Fibroblast of gingiva (primary cell): ENCODE measurements around the gene LSM14A.
"Not testable (repeated sequence)": the region's sequence is repeated elsewhere in the genome, so short reads cannot be mapped to it uniquely, and the experiment has no call there.

ENCODE experiments used
- DNase-seq: peaks from one replicate; pipeline ENCODE4 v3.0.0-alpha.2; 2011; ENCODE audit warnings: low read depth

The LSM14A gene

DNA sequence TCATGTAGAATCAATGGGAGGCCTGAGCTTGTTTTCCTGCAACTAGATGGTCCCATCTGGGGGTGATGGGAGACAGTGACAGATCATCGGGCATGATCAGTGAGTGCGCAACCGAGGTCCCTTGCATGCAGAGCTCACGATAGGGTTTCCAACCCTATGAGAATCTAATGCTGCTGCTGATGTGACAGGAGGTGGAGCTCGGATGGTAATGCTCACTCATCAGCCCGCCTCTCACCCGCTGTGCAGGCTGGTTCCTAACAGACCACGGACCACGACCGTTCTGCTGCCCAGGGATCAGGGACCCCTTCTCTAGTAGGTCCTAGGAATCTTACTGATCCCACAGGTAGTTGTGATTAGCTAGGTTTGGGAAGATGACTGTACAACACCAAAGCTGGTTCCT lies 58.5 kb downstream of the LSM14A start:
- DNase-seq = no peak

DNA sequence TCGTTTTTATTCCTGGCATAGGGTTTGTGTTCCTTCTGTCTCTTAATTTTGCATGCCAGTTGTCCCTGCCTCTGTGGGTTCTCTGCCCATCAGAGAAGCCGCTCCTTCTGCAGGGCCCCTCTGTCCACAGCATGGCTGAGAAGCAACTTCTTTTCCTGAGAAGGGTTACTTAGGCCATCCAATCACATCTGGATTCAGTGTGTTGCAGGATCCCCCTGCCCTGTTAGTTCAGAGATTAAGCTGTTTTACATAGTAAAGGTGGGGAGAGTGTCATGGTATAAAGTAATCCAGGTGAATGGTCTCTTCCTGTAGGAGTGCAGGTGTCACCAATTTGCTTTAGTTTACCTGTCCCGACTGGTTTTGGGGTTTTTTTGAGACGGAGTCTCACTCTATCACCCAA lies 59.1 kb downstream of the LSM14A start:
- no peak for DNase-seq

DNA sequence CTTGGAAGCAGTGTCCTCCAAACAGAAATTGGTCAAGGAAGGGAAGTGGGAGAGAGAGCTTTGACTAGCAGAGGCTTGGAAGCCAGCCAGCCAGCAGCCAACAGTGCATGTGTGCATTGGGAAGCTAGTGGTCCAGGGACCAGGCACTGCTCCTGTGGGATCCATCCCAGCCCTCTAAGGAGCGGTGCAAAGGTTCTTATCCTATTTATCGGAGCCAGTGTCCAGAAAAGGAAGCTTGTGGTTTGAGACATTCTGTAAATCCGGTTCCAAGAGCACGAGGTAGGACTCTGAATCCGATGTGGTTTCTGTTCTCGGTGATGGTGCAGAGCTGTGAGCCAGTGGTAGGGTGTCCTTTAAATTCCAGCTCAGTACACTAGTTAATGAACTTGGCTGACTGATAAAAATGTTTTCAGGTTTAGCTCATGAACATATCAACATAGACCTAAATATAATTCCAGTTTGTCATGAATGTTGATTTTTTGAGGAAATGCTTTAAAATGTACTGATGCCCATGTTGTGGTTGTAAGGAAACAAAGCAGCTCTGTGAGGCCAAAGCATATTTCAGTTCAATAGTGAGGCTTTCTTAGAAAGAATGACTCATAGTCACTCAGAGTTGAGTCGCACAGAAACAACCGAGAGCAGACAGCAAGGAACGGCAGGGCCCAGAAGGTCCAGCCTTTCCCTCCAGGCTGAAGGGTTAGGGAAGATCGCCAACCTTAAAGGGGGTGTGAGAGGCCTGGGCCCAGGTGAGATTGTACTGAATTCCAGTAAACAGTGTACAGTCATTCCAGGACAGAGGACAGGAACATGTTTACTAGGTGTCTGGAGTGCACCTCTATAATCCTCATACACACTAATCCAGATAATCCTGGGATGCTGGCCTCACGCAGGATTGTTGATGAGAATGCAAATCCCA lies 60.5 kb downstream of the LSM14A start:
- peak; percentile 83 for DNase-seq

DNA sequence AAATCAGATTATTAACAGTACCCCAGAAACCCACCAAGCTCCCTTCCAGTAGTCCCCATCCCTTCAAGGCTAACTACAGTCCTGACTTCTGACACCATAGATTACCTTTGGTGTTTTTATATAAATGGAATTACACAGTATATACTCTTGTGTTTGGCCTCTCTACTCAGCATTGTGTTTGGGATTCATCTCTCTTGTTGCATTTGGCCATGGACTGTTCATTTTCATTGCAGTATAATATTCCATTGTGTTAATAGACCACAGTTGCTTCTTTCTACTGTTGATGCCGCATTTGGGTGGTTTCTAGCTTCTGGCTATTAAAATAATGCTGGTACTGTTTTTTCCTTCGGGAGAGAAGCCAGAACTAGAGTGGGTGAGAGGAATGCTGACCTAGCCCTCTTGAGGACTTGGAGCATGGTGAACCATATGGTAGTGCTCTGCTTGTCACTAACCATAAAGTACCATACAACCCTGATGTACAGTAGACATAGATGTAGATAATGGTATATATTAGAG lies 63.2 kb downstream of the LSM14A start:
- DNase-seq = no peak

DNA sequence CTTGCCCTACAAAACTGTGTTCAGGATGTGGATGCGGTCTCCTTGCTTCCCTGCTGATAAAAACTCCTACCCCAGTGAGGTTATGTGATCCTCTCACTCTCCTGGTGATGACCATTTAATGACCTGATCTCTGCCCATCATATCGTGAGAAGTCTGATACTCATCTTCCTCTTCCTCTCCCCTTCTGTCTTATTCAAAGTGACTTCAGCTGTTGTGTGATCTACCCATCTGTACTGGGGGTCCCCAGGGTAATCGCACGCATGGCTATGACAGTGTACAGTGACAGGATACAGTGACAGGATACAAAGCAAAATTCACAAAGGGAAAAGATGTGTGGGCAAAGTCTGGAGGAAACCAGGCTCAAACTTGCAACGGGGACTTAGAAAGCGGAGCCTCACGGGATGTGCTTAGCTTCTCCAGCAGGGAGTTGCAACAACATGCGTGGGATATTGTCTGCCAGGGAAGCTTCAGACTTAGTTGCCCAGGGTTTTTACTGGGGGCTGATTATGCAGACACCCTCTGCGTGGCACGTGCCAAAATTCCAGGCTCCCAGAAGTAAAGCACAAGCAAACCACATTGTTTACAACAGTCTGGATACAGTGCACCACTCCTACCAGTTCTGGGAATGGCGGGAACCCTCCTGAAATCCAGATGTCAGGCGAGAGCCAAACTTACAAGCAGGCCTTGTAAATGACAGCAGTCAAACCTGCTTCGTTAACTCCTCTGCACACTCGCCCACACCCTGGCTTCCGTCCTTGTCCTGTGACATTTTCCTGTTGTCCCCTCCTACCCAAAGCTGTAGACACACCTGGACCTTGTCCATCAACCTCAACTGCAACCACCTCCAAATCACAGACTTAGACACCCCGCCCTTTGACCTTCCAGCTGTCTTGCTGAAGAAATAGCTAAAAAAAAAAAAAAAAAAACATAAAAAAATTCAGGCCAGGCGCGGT lies 64.0 kb downstream of the LSM14A start:
- DNase-seq = peak; percentile 87

DNA sequence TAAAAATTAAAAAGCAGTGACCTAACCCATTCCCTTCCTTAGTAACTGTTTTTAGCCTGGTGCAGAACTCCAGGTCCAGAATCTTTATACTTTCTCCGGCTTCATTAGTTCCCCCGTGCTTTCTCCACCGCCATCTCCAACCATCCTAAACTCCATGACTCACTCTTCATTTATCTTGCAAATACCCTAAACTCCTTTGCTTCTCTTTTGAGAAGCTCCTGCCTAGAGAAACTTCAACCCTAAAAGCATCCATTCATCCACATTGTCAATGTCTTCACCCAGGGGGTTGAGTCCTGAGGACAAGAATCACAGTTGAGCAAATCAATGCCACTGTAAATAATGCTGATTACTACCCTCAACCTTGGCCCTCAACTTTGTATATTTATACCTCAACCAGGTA lies 65.0 kb downstream of the LSM14A start:
- DNase-seq = no peak

DNA sequence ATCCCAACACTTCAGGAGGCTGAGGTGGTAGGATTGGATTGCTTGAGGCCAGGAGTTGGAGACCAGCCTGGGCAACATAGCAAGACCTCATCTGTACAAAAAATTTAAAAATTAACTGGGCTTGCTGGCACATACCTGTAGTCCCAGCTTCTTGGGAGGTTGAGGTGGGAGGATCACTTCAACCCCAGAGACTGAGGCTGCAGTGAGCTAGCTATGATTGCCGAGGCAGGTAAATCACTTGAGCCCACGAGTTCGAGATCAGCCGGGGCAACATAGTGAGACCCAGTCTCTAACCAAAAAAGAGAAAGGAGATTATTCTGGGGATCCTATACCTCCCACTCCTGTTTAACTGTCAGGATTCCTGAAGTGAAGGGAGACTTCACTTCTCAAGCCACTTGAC lies 65.6 kb downstream of the LSM14A start:
- no peak for DNase-seq

DNA sequence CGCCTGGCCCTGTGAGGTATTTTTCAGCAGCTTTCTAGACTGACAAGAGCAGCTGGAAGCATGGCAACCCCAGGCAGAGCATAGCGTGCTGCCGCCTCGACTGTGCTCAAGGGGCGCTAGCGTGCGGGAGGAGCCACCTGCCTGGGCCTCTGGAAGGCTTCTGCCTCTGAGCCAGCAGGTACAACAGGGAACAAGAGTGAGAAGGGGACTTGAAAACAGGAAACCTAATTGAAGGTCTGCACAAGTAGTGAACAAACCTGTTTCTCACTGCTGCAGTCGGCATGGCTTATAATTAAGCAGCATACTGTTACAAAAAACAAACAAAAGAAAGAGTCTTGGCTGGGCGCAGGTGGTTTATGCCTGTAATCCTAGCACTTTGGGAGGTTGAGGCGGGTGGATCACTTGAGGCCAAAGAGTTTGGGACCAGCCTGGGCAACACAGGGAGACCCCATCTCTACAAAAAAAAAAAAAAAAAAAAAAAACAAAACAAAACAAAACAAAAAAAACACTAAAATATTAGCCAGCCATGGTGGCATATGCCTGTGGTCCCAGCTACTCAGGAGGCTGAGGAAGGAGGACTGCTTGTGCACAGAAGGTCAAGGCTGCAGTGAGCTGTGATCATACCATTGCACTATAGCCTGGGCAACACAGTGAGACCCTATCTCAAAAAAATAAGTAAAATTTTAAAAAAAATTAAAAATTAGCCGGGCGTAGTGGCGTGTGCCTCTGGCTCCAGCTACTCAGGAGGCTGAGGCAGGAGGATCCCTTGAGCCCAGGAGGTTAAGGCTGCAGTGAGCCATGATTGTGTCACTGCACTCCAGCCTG lies 69.4 kb downstream of the LSM14A start:
- DNase-seq = no peak

DNA sequence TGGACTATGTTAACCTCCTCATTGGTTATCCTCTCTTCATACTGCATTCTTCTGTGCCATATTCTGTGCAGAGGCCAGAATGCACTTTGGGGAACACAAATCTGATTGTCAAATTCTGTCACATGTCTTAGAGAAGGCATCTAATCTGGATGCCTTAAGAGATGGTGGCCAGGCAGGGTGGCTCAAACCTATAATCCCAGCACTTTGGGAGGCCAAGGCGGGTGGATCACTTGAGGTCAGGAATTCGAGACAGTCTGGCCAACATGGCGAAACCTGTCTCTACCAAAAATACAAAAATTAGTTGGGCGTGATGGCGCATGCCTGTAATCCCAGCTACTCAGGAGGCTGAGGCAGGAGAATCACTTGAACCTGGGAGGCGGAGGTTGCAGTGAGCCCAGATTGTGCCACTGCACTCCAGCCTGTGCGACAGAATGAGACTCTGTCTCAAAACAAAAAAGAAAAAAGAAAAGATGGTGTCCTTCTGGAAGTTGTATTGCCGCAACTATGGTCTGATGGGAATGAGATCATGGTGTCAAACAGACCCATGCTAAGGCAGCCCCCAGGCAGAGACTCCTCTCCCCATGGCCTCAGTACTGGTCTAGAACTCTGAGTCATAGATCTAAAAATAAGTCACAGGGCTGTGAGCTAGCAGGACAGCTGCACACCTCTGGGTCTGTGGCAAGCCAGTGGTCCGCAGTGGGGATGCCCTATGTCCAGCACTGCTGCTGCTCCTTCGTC lies 71.0 kb downstream of the LSM14A start:
- DNase-seq = not testable (repeated sequence)

DNA sequence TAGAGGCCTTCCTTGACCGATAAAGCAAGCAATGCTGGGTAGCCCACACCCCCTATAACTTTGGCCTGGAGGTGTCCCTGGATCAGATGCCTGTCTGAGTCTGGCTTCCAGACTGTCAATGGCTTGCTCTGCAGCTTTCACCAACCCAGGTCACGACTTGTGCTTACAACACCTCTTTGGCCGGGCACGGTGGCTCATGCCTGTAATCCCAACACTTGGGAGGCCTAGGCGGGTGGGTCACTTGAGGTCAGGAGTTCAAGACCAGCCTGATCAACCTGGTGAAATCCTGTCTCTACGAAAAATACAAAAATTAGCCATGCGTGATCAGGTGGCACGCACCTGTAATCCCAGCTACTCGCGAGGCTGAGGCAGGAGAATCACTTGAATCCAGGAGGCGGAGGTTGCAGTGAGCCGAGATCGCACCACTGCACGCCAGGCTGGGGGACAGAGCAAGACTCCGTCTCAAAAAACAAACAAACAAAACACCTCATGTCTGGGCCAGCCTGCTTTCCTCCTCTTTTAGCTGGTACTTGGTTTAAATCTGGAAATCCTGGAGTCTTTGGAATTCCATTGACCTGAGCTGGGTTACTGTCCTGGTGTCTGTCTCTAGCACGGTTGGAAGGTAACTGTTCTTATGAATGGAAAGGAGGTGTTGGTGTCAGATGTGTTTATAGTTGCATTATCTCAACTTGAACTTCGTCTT lies 71.7 kb downstream of the LSM14A start:
- DNase-seq = no peak

DNA sequence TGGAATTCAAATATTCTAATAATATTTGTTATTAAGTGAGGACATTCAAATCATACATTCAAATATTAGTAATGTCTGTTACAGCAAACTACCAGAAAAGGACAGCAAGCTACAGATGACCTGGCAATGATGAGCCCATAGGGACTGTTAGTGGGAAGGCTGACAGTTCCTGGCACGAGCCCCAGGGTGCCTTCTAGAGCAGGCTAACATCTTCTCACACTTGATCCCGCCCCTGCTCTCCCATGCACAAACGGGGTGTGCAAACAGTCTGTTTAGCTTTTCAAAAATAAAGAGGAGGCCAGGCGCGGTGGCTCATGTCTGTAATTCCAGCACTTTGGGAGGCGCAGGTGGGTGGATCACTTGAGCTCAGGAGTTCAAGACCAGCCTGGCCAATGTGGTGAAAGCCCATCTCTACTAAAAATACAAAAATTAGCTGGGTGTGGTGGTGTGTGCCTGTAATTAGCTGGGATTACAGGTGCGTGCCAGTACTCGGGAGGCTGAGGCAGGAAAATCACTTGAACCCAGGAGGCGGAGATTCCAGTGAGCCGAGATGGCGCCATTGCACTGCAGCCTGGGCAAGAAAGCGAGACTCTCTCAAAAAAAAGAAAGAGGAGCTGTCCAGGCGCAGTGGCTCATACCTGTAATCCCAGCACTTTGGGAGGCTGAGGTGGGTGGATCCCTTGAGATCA lies 72.5 kb downstream of the LSM14A start:
- no peak for DNase-seq

DNA sequence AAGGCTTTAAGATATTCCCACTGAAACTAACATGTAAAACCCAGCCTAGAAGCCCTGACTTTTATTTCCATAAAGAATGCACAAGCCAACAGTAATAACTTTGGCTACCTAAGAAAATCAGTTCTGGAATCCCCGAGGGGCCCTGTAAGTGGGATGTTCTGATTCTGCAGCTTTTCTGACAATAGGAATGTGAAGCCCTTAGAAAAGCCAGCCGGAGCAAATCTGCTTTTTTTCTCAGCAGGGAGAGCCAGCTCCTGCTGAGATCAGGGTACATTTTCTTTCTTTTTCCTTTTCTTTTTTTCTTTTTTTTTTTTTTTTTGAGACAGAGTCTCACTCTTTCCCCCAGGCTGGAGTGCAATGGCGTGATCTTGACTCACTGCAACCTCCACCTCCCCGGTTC lies 74.0 kb downstream of the LSM14A start:
- DNase-seq = no peak

DNA sequence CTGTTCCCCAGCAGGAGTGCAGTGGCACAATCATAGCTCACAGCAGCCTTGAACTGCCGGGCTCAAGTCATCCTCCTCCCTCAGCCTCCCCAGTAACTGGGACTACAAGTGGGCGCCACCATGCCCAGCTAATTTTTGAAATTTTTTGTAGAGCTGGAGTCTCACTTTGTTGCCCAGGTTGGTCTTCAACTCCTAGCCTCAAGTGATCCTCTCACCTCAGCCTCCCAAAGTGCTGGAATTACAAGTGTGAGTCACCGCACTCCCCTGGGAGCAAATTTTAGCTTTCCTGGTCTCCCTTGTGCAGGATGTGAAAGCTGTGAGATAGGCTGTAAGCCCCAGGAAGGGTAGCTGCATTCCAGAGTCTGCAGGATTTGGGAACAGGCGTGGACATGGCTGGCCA lies 76.6 kb downstream of the LSM14A start:
- no peak for DNase-seq

DNA sequence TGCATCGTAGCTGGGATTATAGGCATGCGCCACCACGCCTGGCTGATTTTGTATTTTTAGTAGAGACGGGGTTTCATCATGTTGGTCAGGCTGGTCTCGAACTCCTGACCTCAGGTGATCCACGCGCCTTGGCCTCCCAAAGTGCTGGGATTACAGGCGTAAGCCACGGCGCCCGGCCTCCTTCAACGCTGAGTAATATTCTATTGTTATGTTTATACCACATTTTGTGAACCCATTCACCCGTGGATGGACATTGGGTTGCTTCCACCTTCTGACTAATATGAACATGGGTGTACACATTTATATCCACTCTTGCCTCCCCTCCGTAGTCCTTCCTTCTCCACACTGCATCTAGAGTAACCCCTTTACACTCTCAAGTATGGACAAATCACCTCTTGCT lies 80.9 kb downstream of the LSM14A start:
- not testable (repeated sequence) for DNase-seq

DNA sequence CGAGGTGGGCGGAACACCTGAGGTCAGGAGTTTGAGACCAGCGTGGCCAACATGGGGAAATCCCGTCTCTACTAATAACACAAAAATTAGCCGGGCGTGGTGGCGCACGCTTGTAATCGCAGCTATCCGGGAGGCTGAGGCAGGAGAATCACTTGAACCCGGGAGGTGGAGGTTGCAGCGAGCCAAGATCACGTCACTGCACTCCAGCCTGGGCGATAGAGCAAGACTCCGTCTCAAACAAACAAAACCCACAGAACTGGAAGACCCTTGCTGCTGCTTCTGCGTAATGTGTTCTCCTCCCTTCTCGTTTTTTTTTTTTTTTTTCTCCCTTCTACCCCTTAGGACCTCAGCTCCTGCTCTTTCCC lies 81.4 kb downstream of the LSM14A start:
- not testable (repeated sequence) for DNase-seq

DNA sequence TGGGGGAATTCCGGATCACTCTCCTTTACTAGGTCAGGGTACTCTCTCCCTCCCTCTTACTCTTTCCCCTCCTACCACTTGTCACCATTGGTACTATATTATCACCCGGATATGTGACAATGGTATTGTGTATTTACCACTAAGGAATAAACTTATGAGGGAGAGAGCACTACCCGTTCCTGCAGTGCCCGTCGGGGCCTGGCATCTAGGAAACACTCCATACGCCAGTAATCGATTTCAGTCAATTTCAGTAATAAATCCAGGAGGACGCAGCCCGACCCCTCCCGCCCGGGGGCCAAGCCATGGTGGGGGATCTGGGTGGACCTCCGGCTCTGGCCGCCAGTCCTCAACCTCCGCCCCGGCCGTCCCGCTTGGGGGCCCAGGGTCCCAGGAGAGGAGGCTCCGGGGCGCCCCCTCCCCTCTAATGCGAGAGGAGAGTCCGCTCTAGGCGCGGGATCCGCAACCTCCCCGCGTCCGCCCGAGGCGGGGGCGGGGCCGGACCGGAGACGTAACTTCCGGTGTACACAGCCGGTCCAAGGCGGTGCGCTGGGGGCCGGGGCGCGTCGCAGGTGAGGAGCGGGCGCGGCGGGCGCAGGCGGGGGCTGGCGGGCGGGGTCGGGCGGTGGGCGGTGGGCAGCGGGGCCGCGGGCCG lies 81.9 kb downstream of the LSM14A start, which contains the start of gene GARRE1:
Gene GARRE1, plus strand, starts transcription at position 509 of the 652 bp plus-strand sequence. CDS start 45,920 bp downstream, outside the sequence.
- peak; percentile 50 for DNase-seq

DNA sequence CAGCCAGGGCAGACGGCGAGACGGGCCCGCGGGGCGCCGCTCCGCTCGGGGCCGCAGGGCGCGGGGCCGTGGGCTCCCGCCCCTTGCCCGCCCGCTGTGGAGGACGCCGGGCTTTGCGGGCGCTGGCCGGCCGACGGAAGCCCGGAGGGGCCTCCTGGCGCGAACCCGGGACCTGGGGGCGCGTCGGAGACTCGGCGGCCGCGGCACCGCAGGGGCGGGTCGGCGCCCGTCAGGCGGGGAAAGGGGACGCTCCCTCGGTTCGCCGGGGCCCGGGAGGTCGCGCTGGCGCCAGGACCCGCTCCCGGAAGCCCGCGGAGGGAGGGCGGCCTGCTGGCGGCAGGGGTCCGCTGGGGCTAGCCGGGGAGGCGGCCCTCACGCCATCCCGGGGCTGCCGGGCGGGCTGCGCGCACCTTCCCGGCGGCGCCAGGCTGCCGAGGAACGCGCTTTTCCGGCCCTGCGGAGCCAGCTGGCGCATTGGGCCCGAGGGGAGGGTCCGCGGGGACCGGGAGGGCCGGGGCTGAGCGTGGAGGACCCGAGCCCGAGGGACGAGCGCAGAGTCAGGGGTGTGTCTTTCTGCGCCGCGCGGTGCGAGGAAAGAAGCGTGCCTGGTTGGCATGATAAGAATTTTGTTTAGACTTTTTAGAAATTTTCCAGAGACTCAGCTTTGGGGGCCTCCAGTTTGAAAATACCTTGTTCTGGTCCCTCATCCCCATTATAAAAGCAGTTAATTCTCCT lies 82.6 kb downstream of the LSM14A start:
- peak; percentile 5 for DNase-seq

DNA sequence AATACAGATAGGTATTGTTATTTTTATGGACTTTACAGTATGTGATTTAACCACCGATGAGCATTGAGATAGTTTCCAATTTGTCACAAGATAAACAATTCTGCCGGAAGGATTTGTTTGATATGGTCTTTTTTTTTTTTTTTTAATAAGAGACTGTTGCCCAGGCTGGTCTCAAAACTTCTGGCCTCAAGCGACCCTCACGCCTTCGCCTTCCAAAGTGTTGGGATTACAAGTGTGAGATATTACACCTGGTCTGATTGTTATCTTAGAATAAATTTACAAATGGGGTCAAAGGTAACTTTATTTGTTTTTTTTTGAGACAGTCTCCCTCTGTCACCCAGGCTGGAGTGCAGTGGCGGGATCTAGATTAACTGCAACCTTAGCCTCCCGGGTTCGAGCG lies 83.2 kb downstream of the LSM14A start:
- DNase-seq = no peak
